Amniotic epithelial cell (primary cell): ENCODE measurements around the gene MARCHF2.

Experiments
- DNase-seq: peaks from one replicate; pipeline ENCODE4 v3.0.0-alpha.2; 2010; ENCODE audit warnings: low read depth

MARCHF2 gene

GRCh38 chr19:8387688-8388611, 25.2 kb upstream of the MARCHF2 start:
- DNase-seq: no peak

- DNase-seq: no peak
These were observed 24.5 kb upstream of the MARCHF2 start for GRCh38 chr19:8388612-8388958.

GRCh38 chr19:8389891-8390616, 23.1 kb upstream of the MARCHF2 start, which contains the start of gene RAB11B:
TSS of gene RAB11B (plus strand) at chr19:8390360. CDS start at chr19:8390417, 57 bp downstream.
- peak; percentile 100 for DNase-seq

- DNase-seq: peak; percentile 85
These were observed 22.5 kb upstream of the MARCHF2 start for GRCh38 chr19:8390617-8390981.

- DNase-seq: no peak
These were observed 21.7 kb upstream of the MARCHF2 start for GRCh38 chr19:8391198-8392016.

GRCh38 chr19:8392017-8392591, 21.0 kb upstream of the MARCHF2 start:
- peak; percentile 56 for DNase-seq

GRCh38 chr19:8393192-8393870, 19.8 kb upstream of the MARCHF2 start:
- DNase-seq: no peak

- no peak for DNase-seq
These were observed 19.2 kb upstream of the MARCHF2 start for GRCh38 chr19:8393871-8394250.

- DNase-seq: no peak
These were observed 17.5 kb upstream of the MARCHF2 start for GRCh38 chr19:8395621-8396082.

GRCh38 chr19:8396185-8396562, 16.9 kb upstream of the MARCHF2 start:
- no peak for DNase-seq

- DNase-seq: peak; percentile 58
These were observed 16.4 kb upstream of the MARCHF2 start for GRCh38 chr19:8396563-8397203.

- peak; percentile 19 for DNase-seq
These were observed 15.8 kb upstream of the MARCHF2 start for GRCh38 chr19:8397271-8397670.

GRCh38 chr19:8397746-8398310, 15.3 kb upstream of the MARCHF2 start:
- DNase-seq: no peak

- no peak for DNase-seq
These were observed 14.8 kb upstream of the MARCHF2 start for GRCh38 chr19:8398311-8398771.

GRCh38 chr19:8399681-8400188, 13.4 kb upstream of the MARCHF2 start:
- DNase-seq: no peak

- no peak for DNase-seq
These were observed 11.1 kb upstream of the MARCHF2 start for GRCh38 chr19:8401981-8402411.

- DNase-seq: no peak
These were observed 9.8 kb upstream of the MARCHF2 start for GRCh38 chr19:8403098-8403819.

- no peak for DNase-seq
These were observed 9.3 kb upstream of the MARCHF2 start for GRCh38 chr19:8403820-8404109.

- no peak for DNase-seq
These were observed 8.5 kb upstream of the MARCHF2 start for GRCh38 chr19:8404391-8405151.
